ENCODE measurements around the gene PNO1. TPM values are rescaled to one million over a fixed set of nuclear protein-coding genes. Genes with fewer than 3 reads are reported as not detected.
A peak's percentile ranks its signal among the peaks of the same experiment; 100 is the strongest.
"Not testable (repeated sequence)": the region's sequence is repeated elsewhere in the genome, so short reads cannot be mapped to it uniquely, and the experiment has no call there.

Gene PNO1
- 10.8 TPM for total RNA-seq

GRCh38 chr2:68157402-68158133, at the start of gene PNO1:
Gene PNO1 (plus strand): TSS chr2:68157888. CDS start chr2:68157935, 47 bp downstream.
- ATAC-seq, result peak; percentile 99

GRCh38 chr2:68108120-68108519, 49.6 kb upstream of the PNO1 start:
- ATAC-seq, result peak; percentile 23

GRCh38 chr2:68110102-68110501, 47.6 kb upstream of the PNO1 start:
- ATAC-seq, result no peak

GRCh38 chr2:68115965-68116364, 41.7 kb upstream of the PNO1 start:
- no peak for ATAC-seq

- ATAC-seq, result not testable (repeated sequence)
Measured at GRCh38 chr2:68117922-68118321, 39.8 kb upstream of the PNO1 start.

- ATAC-seq, result no peak
Measured at GRCh38 chr2:68118816-68119215, 38.9 kb upstream of the PNO1 start.

- no peak for ATAC-seq
Measured at GRCh38 chr2:68119504-68119903, 38.2 kb upstream of the PNO1 start.

- peak; percentile 70 for ATAC-seq
Measured at GRCh38 chr2:68121873-68122679, 35.6 kb upstream of the PNO1 start.

- no peak for ATAC-seq
Measured at GRCh38 chr2:68122680-68122964, 35.1 kb upstream of the PNO1 start.

- no peak for ATAC-seq
Measured at GRCh38 chr2:68124321-68124720, 33.4 kb upstream of the PNO1 start.

GRCh38 chr2:68125821-68126220, 31.9 kb upstream of the PNO1 start:
- no peak for ATAC-seq

GRCh38 chr2:68126561-68126960, 31.1 kb upstream of the PNO1 start:
- ATAC-seq, result no peak

- no peak for ATAC-seq
Measured at GRCh38 chr2:68127358-68128242, 30.1 kb upstream of the PNO1 start.

- ATAC-seq, result no peak
Measured at GRCh38 chr2:68134120-68134519, 23.6 kb upstream of the PNO1 start.

GRCh38 chr2:68134554-68134953, 23.1 kb upstream of the PNO1 start:
- ATAC-seq, result no peak

- ATAC-seq, result no peak
Measured at GRCh38 chr2:68135448-68136320, 22.0 kb upstream of the PNO1 start.

GRCh38 chr2:68141875-68142274, 15.8 kb upstream of the PNO1 start:
- ATAC-seq, result no peak

GRCh38 chr2:68151037-68151436, 6.7 kb upstream of the PNO1 start:
- ATAC-seq, result no peak

- no peak for ATAC-seq
Measured at GRCh38 chr2:68152681-68153347, 4.9 kb upstream of the PNO1 start.

- no peak for ATAC-seq
Measured at GRCh38 chr2:68155618-68156017, 2.1 kb upstream of the PNO1 start.

GRCh38 chr2:68156419-68156818, 1.3 kb upstream of the PNO1 start:
- ATAC-seq, result no peak

GRCh38 chr2:68157002-68157401, 686 bp upstream of the PNO1 start:
- peak; percentile 45 for ATAC-seq

All from esophagus mucosa (tissue), 1 donor.